Amniotic epithelial cell (primary cell): ENCODE results near the gene TAS2R41.

Source experiments
- DNase-seq: peaks from one replicate; pipeline ENCODE4 v3.0.0-alpha.2; 2010; ENCODE audit warnings: low read depth

TAS2R41 gene

DNA sequence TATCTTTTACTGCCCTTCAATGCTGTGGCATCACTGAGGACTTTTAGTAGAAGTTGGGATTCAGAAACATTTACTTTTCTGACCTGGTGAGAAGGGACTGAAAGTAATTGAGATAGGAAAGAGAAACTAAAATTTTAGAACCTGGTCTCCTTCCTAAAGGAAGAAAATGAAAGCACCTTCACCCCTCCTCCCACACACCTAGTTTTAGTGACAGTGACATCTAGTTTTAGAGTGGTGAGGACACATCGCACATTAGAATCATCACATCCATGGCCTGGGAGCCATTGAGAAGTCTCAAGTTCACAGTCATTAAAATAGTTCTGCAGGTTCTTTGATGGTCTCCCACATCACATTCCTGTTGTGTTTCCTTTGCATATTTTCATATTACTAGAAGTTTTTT, 16.1 kb downstream of the TAS2R41 start:
- no peak for DNase-seq

DNA sequence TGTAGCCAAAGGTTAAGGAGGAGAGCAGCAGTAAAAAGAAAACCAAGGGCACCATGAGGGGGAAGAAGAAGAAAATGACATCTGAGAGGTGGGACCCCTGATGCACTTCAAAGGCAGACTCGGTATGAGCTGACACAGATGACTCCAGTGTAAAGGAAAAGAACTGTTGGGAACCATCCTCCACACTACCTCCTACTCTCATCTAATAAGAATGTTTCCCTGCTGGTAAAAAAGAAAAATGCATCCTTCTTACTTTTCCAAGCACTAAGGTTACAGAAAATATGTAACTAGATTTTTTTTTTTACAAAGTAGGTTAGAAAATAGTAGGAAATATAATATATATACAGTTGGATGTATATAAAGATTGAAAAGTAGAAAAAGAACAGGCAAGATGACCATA, 16.9 kb downstream of the TAS2R41 start:
- DNase-seq, result peak; percentile 33

DNA sequence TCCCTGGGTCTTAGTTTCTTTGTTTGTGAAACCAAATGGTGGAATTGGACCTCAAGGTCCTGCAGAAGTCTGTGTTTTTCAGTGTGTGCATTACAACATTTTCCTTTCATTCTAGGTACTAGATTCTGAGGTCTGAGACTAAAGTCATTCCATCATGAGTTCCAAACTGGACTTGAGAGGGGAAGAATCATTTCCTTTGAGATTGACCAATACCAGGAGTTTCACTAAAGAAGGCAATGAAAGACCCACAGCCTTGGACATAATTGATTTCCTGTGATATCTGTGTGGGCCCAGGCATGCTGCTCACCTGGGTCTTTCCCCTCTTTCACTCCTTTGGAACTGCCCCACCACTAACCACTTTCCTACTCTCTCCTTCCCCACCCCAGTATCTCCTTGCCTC, 18.2 kb downstream of the TAS2R41 start:
- no peak for DNase-seq

DNA sequence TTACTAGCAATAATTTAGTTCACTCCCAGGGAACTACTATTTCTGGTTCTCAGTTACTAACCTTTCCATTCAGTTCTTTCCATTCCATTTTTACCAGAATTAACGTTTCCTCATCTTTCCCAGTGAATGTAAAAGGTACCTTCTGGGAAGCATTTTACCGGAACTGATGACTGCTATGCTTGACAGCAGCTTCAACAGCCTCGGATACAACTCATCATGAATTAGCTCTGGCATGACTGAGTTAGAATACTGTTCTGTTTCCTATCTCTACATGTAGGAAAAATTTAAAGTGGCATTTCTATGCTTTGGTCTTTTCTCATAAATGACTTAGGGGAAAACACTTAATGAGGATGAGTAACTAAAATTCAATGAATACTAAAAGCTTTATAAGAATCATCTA, 18.6 kb downstream of the TAS2R41 start:
- DNase-seq, result no peak

DNA sequence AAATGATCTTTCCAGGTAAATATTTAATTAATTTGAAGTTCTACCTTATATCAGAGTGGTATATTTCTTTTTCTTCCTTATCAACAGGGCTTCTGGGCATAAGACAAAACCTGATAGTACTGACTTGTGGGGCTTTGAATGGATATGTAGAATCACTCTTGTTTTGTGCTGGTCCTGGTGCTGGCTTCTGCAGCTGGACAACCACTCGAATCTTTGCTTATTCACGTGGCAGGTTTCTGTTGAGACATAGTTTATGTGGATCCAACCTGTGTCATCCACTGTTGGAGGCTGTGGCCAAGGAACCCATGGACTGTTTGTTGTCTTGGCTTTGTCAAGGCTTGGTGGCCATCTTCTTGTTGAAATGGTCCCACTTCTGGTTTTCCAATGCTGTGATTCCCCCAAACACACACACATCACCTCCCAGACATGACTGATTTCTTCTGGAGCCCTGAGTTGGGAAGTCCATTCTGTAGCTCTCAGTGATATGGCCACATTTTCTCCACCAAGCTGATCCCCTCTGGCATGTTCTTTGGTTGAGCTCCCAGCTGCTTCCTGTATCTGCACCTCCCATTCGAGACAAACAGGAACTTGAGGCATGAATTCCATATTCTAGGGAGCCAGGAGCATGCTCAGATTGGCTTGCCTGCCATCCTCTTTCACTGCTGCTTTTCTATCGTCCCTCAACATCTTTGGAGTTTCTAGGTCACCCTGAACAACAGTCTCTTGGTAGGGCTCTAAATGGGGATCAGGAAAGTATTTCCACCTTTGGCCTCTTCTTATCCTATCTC, 19.5 kb downstream of the TAS2R41 start:
- DNase-seq, result no peak

DNA sequence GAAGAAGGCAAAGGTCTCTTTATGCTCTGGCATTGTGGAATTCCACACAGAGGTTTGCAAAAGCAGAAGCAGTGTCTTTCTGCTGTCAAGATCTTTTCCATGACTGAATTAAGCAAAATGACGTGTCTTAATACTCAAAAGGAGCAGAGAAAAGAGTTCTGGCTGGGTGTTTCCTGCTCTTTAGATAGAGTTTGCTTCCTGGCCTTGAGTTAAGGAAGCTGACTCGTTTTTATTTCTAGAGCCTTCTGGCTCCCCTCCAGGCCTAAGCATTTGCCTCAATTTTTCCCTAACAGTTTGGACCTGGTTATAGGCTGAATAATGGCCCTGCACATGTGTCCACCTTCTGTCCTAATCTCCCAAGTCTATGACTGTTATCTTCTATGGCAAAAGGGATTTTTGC, 21.6 kb downstream of the TAS2R41 start:
- peak; percentile 67 for DNase-seq

DNA sequence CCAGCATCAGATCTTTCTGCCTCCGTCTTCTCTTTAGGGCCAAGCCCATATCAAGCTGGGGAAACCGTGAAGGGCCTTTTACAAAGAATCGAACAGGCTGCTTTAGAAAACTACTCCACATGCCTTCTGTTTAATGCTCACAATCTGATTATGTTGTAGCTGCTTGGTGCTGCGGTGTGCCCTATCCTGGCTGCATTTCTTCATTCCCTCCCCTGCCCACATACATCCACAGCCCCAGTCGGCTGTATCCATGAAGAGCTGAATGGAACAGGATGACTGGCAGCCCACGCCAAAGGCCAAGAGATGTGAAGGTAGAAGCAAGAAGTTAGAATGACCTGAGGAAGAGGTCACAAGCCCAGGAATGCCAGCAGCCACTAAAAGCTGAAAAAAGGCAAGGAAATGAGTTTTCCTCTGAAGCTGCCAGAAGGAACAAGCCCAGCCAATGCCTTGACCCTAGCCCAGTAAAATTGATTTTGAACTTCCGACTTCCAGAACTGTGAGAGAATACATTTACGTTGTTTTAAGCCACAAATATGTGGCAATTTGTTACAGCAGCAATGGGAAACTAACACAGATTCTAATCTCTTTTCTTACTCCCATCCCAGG, 22.2 kb downstream of the TAS2R41 start:
- DNase-seq, result no peak

DNA sequence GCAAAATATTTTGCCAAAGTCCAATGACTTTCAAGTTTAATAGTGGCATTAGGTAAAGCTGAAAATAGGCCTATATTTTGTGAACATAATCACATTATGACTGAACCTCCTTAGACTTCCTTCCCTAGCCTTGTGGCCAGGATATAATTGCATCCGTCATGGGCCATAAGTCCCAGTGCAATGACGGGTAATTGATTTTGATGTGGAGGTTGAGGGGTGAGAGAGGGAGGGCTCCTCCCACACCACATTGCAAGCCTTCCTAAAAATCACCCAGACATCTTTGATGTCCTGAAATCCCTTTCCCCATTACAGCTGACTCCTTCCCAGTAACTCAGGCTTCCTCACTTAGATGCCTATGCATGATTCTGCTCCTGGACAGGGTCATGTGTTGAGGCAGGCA, 25.6 kb downstream of the TAS2R41 start:
- DNase-seq, result no peak

DNA sequence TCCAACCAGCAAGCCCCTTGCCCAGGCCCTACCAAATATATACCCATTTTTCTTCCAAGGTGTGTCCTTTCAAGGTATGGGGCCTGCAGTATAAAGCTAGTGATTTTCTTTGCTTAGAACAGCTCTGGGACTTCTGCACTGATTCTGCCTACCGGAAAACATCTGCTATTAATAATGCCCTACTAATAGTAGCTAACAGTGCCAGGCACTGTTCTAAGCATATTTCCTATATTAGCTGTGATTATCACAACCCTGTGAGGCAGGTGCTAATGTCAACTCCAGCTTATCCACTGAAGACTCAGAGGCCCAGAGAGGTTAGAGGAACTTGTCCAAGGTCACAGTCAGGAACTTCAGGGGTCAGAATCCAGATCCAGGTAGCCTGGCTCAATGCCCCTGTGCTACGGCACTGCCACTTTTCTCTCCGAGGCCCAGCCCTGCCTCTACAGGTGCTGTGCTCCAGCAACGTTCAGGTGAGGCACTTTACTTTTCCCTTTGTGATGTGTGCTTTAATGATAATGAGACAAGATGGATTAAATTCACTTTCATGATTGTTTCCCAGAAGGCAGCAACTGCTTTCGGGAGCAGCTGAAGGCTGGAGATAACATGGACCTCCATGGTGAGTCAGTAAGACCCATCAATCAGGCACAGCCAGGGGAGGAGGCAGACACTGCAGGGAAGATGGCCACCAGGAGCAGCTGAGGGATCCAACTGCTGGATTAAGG, 26.7 kb downstream of the TAS2R41 start:
- peak; percentile 74 for DNase-seq

DNA sequence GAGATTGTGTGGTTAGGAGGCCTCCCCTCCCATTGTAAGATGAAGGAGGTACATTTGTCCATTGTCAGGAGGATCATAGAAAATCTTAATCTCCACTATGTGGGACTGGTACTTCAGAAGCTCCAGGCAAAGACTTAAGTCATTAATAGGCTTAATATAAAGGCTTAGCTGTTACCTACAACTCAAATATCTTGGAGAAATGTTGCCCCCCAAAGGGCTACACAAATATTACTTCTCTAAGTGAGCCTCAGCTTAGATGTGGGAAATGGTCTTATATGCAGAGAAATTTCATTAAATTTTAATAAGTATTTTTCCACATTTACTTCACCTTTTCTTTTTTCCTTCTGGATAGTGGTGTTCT, 27.2 kb downstream of the TAS2R41 start:
- no peak for DNase-seq

DNA sequence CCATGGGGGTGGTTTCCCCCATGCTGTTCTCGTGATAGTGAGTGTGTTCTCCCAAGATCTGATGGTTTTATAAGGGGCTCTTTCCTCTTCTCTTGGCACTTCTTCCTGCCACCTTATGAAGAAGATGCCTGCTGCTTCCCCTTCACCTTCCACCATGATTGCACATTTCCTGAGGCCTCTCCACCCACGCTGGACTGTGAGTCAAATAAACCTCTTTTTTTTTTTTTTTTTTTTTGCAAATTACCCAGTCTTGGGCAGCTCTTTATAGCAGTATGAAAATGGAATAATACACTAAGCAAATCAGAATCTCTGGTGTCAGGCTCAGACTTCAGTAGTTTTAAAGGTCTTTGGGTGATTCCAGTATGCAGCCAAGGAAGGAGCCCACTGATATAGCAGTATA, 28.2 kb downstream of the TAS2R41 start:
- DNase-seq, result no peak

DNA sequence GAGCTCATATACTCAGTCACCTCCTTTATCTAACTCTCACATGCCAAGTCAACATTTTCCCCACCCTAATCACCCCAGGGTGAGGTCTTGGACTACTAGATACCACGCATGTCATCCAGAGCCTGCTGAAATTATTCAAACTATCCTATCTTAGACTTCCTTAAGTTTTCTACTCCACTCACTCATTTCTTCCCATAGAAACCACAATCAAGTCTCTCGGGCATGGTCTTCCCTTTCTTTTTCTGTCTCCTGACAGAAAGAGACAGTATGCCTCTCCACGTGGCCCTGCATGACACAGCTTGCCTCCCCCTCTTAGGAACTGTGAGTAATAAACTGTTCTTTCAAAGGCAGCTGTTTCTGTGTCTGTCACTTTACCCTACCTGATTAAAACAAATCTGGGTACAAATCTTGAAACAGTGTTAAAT, 29.4 kb downstream of the TAS2R41 start:
- no peak for DNase-seq

DNA sequence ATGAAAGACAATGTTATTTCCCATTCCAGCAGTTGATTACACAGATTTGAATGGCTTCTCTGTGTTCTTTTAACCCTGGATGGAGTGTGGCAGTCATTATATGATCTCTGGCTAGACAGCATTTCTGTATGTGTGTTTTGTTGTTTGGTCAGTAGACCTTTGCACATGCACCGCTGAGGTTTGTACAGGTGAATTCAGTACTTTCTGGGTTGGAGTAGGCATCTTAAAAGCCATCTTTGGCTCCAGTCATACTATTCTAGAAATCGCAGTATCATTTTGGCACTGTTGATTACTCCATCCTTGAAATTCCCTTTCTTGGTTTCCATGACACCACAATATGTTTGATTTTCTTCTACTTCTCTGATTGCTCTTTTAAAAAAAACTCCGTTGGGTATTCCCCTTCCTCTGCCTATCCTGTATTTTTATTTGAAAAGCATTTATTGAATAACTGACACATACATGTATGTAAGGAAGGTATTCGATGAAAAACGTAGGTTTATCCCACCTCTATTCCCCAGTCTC, 29.9 kb downstream of the TAS2R41 start:
- DNase-seq, result no peak

DNA sequence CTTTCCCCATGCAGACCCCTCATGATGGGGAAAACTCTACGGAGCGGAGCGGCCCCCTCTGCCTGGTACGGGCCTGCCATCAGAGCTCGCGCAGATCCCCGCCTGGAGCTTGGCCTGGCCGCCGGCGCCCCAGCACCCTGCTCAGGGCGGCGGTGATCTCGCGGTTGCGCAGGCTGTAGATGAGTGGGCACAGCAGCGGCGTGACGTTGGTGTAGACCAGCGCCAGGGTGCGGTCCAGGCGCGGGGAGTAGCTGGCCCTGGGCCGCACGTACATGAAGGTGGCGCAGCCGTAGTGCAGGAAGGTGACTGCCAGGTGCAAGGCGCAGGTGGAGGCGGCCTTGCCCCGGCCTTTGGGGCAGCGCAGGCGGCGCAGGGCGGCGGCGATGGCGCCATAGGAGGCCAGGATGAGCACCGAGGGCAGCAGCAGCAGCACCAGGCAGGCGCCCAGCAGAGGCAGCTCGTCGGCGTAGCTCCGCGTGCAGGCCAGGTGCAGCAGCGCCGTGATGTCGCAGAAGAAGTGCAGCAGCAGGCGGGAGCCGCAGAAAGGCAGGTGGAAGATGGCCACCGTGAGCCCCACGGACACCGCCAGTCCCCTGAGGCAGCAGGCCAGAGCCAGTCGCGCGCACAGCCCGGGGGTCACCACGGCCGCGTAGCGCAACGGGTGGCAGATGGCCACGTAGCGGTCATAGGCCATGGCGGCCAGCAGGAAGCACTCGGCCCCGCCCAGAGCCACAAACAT, 33.4 kb downstream of the TAS2R41 start:
- no peak for DNase-seq

DNA sequence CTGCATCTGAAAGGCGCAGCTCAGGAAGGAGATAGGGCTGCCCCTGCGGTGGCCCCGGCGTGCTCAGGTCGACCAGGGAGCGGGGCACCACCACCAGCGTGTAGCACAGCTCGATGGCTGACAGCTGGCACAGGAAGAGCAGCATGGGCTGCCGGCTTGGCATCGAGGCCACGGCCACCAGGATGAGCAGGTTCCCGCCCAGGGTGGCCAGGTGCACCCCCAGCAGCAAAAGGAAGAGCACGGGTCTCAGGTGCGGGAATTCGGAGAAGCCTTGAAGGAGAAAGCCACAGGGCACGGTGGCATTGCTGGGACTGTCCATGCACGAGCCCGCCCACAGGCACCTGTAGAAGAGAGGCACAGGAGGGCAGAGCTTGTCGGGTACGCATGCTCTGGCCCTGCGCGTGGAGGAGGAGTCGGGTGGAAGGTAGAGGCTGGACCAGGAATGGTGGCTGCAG, 33.9 kb downstream of the TAS2R41 start:
- DNase-seq, result no peak

DNA sequence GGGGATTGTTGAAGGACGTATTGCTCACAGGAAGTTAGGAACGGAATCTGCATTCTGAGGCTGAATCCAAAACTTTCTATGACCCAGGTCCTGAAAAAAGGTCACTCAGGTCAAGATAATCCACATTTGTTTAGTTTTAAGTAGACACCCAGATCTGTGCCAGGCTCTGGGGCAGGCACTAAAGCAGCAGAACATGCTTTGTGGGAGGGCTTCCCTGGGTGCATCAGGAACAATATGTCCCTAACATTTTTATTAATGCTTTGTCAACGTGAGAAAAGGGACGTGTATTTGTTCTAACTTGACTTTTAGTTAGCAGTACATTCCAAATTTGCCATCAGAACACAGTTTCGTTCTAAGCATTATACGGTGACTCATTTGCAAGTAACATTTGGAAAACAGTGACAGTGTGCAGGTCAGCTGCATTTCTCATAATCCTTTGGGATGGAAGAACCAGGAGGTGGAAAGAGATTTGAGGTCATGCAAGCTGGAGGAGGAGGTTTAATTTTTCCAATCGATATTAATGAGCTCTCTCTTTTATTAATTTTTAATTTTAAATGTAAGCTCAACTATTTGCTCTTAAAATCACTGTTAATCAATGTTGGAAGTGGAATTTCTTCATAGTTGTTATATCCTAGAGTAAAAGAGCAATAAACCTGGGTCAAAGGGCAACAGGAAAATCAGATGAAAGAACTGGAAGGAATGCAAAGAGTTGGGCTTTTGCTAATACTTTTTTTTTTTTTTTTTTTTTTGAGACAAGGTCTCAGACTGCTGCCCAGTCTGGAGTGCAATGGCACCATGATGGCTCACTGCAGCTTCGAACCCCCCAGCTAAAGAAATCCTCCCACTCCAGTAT, 35.0 kb downstream of the TAS2R41 start:
- no peak for DNase-seq

DNA sequence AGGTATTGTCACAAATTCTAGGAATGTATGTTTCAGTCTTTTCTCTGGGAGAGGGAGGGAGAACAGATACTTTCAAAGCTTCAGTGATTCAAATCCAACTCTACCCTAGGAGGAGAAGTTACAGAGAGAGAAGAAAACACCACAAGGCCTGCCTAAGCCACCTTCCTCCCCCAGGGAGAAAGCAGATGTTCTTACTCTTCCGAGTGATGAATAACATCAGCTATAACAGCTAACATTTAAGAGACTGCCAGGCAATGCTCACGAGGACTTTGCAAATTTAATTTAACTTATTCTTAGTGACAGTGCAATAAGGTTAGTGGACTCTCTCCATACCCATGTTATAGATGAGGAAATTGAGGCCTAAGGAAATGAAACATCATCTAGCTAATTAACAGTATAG, 36.8 kb downstream of the TAS2R41 start:
- DNase-seq, result no peak

DNA sequence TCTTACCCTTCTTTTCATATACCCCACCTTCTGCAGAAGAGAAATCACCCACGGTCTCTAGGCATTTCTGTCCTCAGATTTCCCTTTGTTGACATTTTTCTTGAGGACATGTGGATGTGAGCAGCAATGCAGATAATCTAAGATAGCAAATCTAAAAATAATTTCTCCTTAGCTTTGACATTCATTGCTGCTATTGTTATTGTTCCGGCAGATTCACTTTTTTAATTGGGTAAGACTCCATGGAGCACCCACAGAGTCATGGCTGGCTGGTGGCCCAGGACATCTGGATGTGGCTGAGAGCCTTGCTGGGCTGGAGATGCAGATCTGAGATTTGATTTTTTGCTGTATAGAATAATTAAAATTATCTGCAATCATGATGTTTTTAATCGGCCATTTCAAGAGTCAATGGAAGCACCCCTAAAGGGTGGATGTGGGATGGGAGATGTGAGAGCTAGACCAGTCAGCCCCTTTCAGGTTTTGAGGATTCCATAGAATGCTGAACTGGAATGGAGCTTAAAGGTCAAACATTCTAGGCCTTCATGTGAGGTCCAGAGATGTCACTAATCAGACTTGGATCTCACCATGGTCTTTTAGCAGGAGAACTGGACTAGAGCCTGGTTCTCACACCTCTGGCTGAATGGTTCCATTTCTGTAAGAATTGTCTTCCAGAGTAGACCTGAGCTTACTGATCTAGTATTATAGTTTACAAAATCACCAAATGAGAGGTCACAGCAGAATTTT, 37.5 kb downstream of the TAS2R41 start:
- no peak for DNase-seq

DNA sequence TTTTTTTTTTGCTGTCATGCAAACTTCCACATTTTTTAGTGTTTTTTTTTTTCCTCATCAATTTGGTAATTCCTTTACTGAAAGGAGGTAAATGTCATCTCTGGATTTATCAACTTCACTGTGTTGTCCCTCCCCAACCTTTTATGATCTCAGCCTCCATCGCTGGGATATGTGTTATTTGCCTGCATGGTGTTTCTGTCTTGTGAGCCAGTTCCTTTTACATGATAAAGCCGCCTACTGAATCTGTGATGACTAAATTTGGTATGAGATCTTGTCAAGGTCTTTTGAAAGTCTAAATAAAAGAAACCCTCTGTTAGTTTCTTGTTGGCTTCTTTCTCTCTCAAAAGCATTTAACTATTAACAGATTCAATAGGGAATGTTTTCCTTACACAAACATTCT, 39.3 kb downstream of the TAS2R41 start:
- no peak for DNase-seq

DNA sequence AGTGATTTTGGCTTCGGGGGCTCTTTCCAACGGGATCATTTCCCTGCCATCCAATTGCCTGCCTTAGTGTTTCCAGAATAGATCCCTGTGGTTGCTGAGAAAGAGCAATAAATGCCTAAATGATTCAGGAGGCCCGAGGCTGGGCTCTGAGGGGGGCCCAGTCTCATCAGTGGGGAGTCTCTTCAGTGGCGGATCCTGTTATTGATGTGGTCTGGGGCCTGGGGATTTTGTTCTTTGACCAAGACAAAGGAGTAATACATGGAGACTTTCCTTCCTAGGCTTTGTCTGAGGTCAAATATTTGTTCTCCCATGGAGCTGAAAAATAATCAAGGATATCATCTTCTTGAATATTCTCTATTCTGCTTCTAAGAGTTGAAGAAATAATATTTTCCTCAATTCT, 40.8 kb downstream of the TAS2R41 start:
- DNase-seq, result no peak

DNA sequence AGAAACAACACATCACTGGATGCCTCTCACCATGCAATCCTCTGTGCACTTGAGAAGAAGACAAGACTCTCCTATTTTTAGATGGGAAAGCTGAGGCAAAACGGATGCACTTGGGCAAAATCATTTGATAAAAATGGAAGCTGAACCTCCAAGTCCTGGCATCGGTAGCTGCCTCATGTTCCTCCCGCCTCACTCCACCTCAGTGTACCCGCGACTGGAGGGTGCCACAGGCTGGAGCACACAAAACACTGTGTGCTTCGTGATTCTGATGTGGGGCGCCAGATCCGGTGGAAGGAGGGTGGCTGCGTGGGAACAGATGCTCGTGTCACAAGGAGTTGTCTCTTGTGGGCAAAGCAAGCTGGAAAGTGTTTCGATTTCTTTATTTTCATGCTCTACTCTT, 41.3 kb downstream of the TAS2R41 start:
- DNase-seq, result no peak
